ENCODE measurements around the gene CYP24A1. TPM values are rescaled to one million over a fixed set of nuclear protein-coding genes. Genes with fewer than 3 reads are reported as not detected.

The CYP24A1 gene
- 1 to 10 TPM in 1 of 2 donors, under 1 TPM in 1; 0.64 to 3.4 TPM for total RNA-seq
- not detected for polyA plus RNA-seq (ENCODE audit: insufficient read length in 6 of 6)
- long read RNA-seq, donor 1, result 0 reads
- long read RNA-seq, donor 2, result 0 reads
- long read RNA-seq, donor 3, result 0 reads
- long read RNA-seq, donor 4, result 0 reads
- long read RNA-seq, donor 5, result 0 reads
- long read RNA-seq, donor 6, partial matches to known transcripts, result 170 of 316 reads
- long read RNA-seq, donor 6, other reads (novel, unspliced or antisense), result 146 of 316 reads
- long read RNA-seq, donor 7, result 0 reads
- long read RNA-seq, donor 8, result 0 reads
- long read RNA-seq, donor 9, result 0 reads
- long read RNA-seq, donor 10, result 0 reads
- long read RNA-seq, donor 11, result 0 reads
- long read RNA-seq, donor 12, result 0 reads

- Histone ChIP-seq H3K27me3 (peaks cover 56 to 100% of the 10 kb centered on the region in 2 donors), H3K4me1 (peaks cover 11 to 26% of the 10 kb centered on the region in 2 donors), H3K27ac (no peak within 1 kb of the TSS), H3K9me3 (no peaks in the 10 kb centered on the region), H3K36me3 (no peaks in the 10 kb centered on the region), H3K4me3 (peak within 1 kb of the TSS in 1 of 2 donors; percentile 22)
- peak in 1 of 4 donors; percentile 88 for DNase-seq
- peak; percentile 83 for ATAC-seq
- TF ChIP-seq CTCF (IDR thresholded peaks at IDR 0.05), result no peak
- intact Hi-C loops (cut with DNase I), result no loop called here
Measured at GRCh38 chr20:54173653-54174456, at the start of gene CYP24A1. Gene CYP24A1 (minus strand): TSS chr20:54173986. CDS start chr20:54173579, 407 bp downstream.

- DNase-seq (no peak), ATAC-seq (no peak)
- H3K27ac ChIP-seq, result no peak overlapping the region
- intact Hi-C loops (cut with DNase I), result loop anchor here in 1 of 2 donors (5.0 kb wide), 1 partner anchor 424 kb away; no protein-coding TSS in a partner anchor
- no peaks in the 10 kb centered on the region for H3K36me3 ChIP-seq
- H3K9me3 ChIP-seq, result no peaks in the 10 kb centered on the region
- TF ChIP-seq CTCF (IDR thresholded peaks at IDR 0.05), result no peak
- no peaks in the 10 kb centered on the region for H3K27me3 ChIP-seq
- no peak overlapping the region for H3K4me3 ChIP-seq
- H3K4me1 ChIP-seq, result peaks cover 0 to 8% of the 10 kb centered on the region in 2 donors
Measured at GRCh38 chr20:54223285-54223684, 49.5 kb upstream of the CYP24A1 start.

- no peak for DNase-seq
- intact Hi-C loops (cut with DNase I), result loop anchor here in 1 of 2 donors (5.0 kb wide), 1 partner anchor 425 kb away; no protein-coding TSS in a partner anchor
- H3K9me3 ChIP-seq, result no peaks in the 10 kb centered on the region
- H3K4me1 ChIP-seq, result peaks cover 0 to 8% of the 10 kb centered on the region in 2 donors
- no peak for TF ChIP-seq CTCF (IDR thresholded peaks at IDR 0.05)
- H3K27ac ChIP-seq, result no peak overlapping the region
- no peaks in the 10 kb centered on the region for H3K27me3 ChIP-seq
- peak; percentile 37 for ATAC-seq
- H3K36me3 ChIP-seq, result peaks cover 0 to 5% of the 10 kb centered on the region in 2 donors
- no peak overlapping the region for H3K4me3 ChIP-seq
Measured at GRCh38 chr20:54221996-54222890, 48.5 kb upstream of the CYP24A1 start.

GRCh38 chr20:54221353-54221752, 47.6 kb upstream of the CYP24A1 start:
- Histone ChIP-seq H3K9me3 (no peaks in the 10 kb centered on the region), H3K36me3 (peaks cover 0 to 14% of the 10 kb centered on the region in 2 donors), H3K4me1 (peaks cover 0 to 8% of the 10 kb centered on the region in 2 donors), H3K27ac (no peak overlapping the region), H3K27me3 (no peaks in the 10 kb centered on the region), H3K4me3 (no peak overlapping the region)
- TF ChIP-seq CTCF (IDR thresholded peaks at IDR 0.05), result no peak
- DNase-seq (no peak), ATAC-seq (peak; percentile 39)
- intact Hi-C loops (cut with DNase I), result loop anchor here in 1 of 2 donors (5.0 kb wide), 1 partner anchor 426 kb away; no protein-coding TSS in a partner anchor
